Neural progenitor cell (in vitro differentiated cells): Measurements from ENCODE around the gene SLC39A13. TPM values are rescaled to one million over a fixed set of nuclear protein-coding genes. Genes with fewer than 3 reads are reported as not detected.

ENCODE experiments used
- DNase-seq: peaks from one replicate; pipeline ENCODE4 v3.0.0-alpha.2; 2016; ENCODE audit warnings: low spot score
- H2AFZ ChIP-seq: fragments of 200-600 bp; sonication (generic); replicated peaks from 2 replicates; pipeline ENCODE4 v1.6.1; 2016; ENCODE audit warnings: antibody characterized with exemption
- H3F3A ChIP-seq: fragments of 200-600 bp; sonication (generic); 2 replicates; pipeline ENCODE4 v1.6.1; 2016; ENCODE audit warnings: antibody characterized with exemption, low read depth
- H3K27ac ChIP-seq: fragments of 200-600 bp; sonication (generic); 2 replicates; pipeline ENCODE4 v1.5.1; 2016; ENCODE audit warnings: mild to moderate bottlenecking
- H3K27me3 ChIP-seq: fragments of 200-600 bp; sonication (generic); 2 replicates; pipeline ENCODE4 v1.6.1; 2016; ENCODE audit warnings: mild to moderate bottlenecking, moderate library complexity
- H3K36me3 ChIP-seq: fragments of 200-600 bp; sonication (generic); 2 replicates; pipeline ENCODE4 v1.5.1; 2016
- H3K4me1 ChIP-seq: fragments of 200-600 bp; sonication (generic); 2 replicates; pipeline ENCODE4 v1.6.1; 2016; ENCODE audit warnings: mixed run types
- H3K4me2 ChIP-seq: fragments of 200-600 bp; sonication (generic); 2 replicates; pipeline ENCODE4 v1.6.1; 2016
- H3K4me3 ChIP-seq: fragments of 200-600 bp; sonication (generic); 2 replicates; pipeline ENCODE4 v1.5.1; 2016
- H3K79me2 ChIP-seq: fragments of 200-600 bp; sonication (generic); 2 replicates; pipeline ENCODE4 v1.6.1; 2016; ENCODE audit warnings: low read depth
- H3K9ac ChIP-seq: fragments of 200-600 bp; sonication (generic); 2 replicates; pipeline ENCODE4 v1.6.1; 2016
- H3K9me3 ChIP-seq: fragments of 200-600 bp; sonication (generic); 2 replicates; pipeline ENCODE4 v1.5.1; 2016; ENCODE audit warnings: low read depth
- H4K20me1 ChIP-seq: fragments of 200-600 bp; sonication (generic); 2 replicates; pipeline ENCODE4 v1.6.1; 2016; ENCODE audit warnings: low read depth
- H3K27ac Mint-ChIP-seq: 3 replicates; pipeline ENCODE4 v1.8.0; 2021; ENCODE audit warnings: mixed read lengths
- H3K27me3 Mint-ChIP-seq: 2 replicates; pipeline ENCODE4 v1.8.0; 2022; ENCODE audit warnings: low read depth, mild to moderate bottlenecking, inconsistent platforms, moderate library complexity, mixed read lengths; ENCODE audit not compliant: insufficient read depth
- H3K36me3 Mint-ChIP-seq: 3 replicates; pipeline ENCODE4 v1.8.0; 2021; ENCODE audit warnings: mixed read lengths
- H3K4me1 Mint-ChIP-seq: 3 replicates; pipeline ENCODE4 v1.8.0; 2021; ENCODE audit warnings: mixed read lengths
- H3K4me3 Mint-ChIP-seq: 3 replicates; pipeline ENCODE4 v1.8.0; 2021; ENCODE audit warnings: mild to moderate bottlenecking, moderate library complexity, mixed read lengths
- H3K9me3 Mint-ChIP-seq: 3 replicates; pipeline ENCODE4 v1.8.0; 2020; ENCODE audit warnings: mixed read lengths
- CTCF ChIP-seq: fragments of 200-600 bp; sonication (generic); IDR thresholded peaks from 2 replicates; pipeline ENCODE4 v1.5.1; 2017; ENCODE audit warnings: antibody characterized with exemption, mild to moderate bottlenecking
- EZH2 ChIP-seq: fragments of 200-600 bp; sonication (generic); IDR thresholded peaks from 2 replicates; pipeline ENCODE4 v1.6.1; 2017; ENCODE audit warnings: antibody characterized with exemption, mild to moderate bottlenecking, moderate library complexity
- EZH2phosphoT487 ChIP-seq: fragments of 200-600 bp; sonication (generic); IDR thresholded peaks from 2 replicates; pipeline ENCODE4 v1.6.1; 2017; ENCODE audit warnings: antibody characterized with exemption
- total RNA-seq: library from RNA; depleted of rRNA; stranded (reverse); fragments of >200 nt; gene quantifications from 2 replicates; pipeline ENCODE4 v1.2.3, GENCODE V29; 2015; ENCODE audit warnings: low replicate concordance

The SLC39A13 gene
- total RNA-seq, 1 donor from 2014 or later = 11.3 TPM

GRCh38 chr11:47389577-47390421 lies 18.6 kb upstream of the SLC39A13 start:
- no peak overlapping the region for H3K9ac ChIP-seq
- no peaks in the 10 kb centered on the region for H3K79me2 ChIP-seq
- no peaks in the 10 kb centered on the region for H3K9me3 Mint-ChIP-seq
- no peak for TF ChIP-seq EZH2
- no peak for TF ChIP-seq EZH2phosphoT487
- no peak for TF ChIP-seq CTCF
- H3K4me2 ChIP-seq = no peak overlapping the region
- H4K20me1 ChIP-seq = no peaks in the 10 kb centered on the region
- no peaks in the 10 kb centered on the region for H3K4me1 Mint-ChIP-seq
- H3K27me3 Mint-ChIP-seq = no peaks in the 10 kb centered on the region
- no peaks in the 10 kb centered on the region for H3K4me1 ChIP-seq
- H3K36me3 Mint-ChIP-seq = no peaks in the 10 kb centered on the region
- no peak for DNase-seq
- H3K27ac Mint-ChIP-seq = peak overlapping the region; percentile 72
- no peaks in the 10 kb centered on the region for H3K27me3 ChIP-seq
- no peak overlapping the region for H3K27ac ChIP-seq
- H3K4me3 Mint-ChIP-seq = no peak overlapping the region
- no peak overlapping the region for H3K4me3 ChIP-seq
- no peaks in the 10 kb centered on the region for H3K36me3 ChIP-seq
- no peaks in the 10 kb centered on the region for H3K9me3 ChIP-seq
- H3F3A ChIP-seq = no peaks in the 10 kb centered on the region
- no peak overlapping the region for H2AFZ ChIP-seq

- Mint-ChIP-seq H3K4me3 (no peak overlapping the region), H3K27me3 (no peaks in the 10 kb centered on the region), H3K27ac (no peak overlapping the region), H3K9me3 (no peaks in the 10 kb centered on the region), H3K36me3 (no peaks in the 10 kb centered on the region), H3K4me1 (no peaks in the 10 kb centered on the region)
- Histone ChIP-seq H3K9me3 (no peaks in the 10 kb centered on the region), H2AFZ (no peak overlapping the region), H3K27me3 (no peaks in the 10 kb centered on the region), H3K27ac (no peak overlapping the region), H3K79me2 (no peaks in the 10 kb centered on the region), H3K4me1 (no peaks in the 10 kb centered on the region), H3F3A (no peaks in the 10 kb centered on the region), H3K4me2 (no peak overlapping the region), H4K20me1 (no peaks in the 10 kb centered on the region), H3K9ac (no peak overlapping the region), H3K4me3 (no peak overlapping the region), H3K36me3 (no peaks in the 10 kb centered on the region)
- TF ChIP-seq EZH2 = no peak
- no peak for TF ChIP-seq CTCF
- no peak for TF ChIP-seq EZH2phosphoT487
- no peak for DNase-seq
Observed at GRCh38 chr11:47390422-47390760, 18.0 kb upstream of the SLC39A13 start.

- no peak overlapping the region for H3K9ac ChIP-seq
- H3K36me3 Mint-ChIP-seq = no peaks in the 10 kb centered on the region
- no peak overlapping the region for H3K4me3 ChIP-seq
- no peak overlapping the region for H3K4me2 ChIP-seq
- H3K4me1 ChIP-seq = no peaks in the 10 kb centered on the region
- H3K9me3 Mint-ChIP-seq = no peaks in the 10 kb centered on the region
- H2AFZ ChIP-seq = no peak overlapping the region
- no peak for TF ChIP-seq EZH2phosphoT487
- TF ChIP-seq CTCF = no peak
- no peak for TF ChIP-seq EZH2
- H3K27ac Mint-ChIP-seq = no peak overlapping the region
- H3K36me3 ChIP-seq = no peaks in the 10 kb centered on the region
- no peaks in the 10 kb centered on the region for H3K9me3 ChIP-seq
- no peaks in the 10 kb centered on the region for H3K79me2 ChIP-seq
- no peaks in the 10 kb centered on the region for H3F3A ChIP-seq
- H3K27me3 Mint-ChIP-seq = no peaks in the 10 kb centered on the region
- no peaks in the 10 kb centered on the region for H3K27me3 ChIP-seq
- H3K4me3 Mint-ChIP-seq = no peak overlapping the region
- H4K20me1 ChIP-seq = no peaks in the 10 kb centered on the region
- H3K27ac ChIP-seq = no peak overlapping the region
- no peaks in the 10 kb centered on the region for H3K4me1 Mint-ChIP-seq
- DNase-seq = no peak
Observed at GRCh38 chr11:47391077-47391583, 17.3 kb upstream of the SLC39A13 start.
